Measurements from ENCODE around the gene CDK19. TPM values are rescaled to one million over a fixed set of nuclear protein-coding genes. Genes with fewer than 3 reads are reported as not detected.

CDK19 gene
- total RNA-seq, 4 donors from 2014 or later = 7.8 to 15.0 (median 9.8) TPM

- no peak for ATAC-seq (ENCODE audit: low FRiP score)
- no peak for DNase-seq (ENCODE audit: low spot score)
- no peak for TF ChIP-seq CTCF (IDR thresholded peaks at IDR 0.05)
These were observed 195.9 kb downstream of the CDK19 start for GRCh38 chr6:110619275-110619908.

- no peak for ATAC-seq (ENCODE audit: low FRiP score)
- TF ChIP-seq CTCF (IDR thresholded peaks at IDR 0.05) = no peak
- DNase-seq (ENCODE audit: low spot score) = no peak
These were observed 196.5 kb downstream of the CDK19 start for GRCh38 chr6:110618591-110619267.

DNA sequence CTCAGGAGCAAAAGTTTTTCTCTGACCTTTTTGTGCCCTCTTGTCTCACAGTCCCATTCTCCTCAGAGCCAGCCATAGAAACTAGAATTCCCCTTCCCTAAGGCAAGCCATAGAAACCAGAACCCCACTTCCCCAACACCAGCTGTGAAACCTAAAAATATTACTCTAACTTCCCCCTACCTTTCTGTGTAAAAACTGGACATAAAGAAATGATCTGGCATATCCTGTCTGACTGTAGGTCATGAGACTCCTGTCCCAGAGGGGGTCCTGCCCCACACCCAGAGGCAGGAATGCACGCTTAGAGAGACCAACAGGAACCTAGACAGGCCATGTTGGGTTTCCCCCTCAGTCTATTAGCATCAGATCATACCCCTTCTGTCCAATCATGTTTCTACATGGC lies 198.2 kb downstream of the CDK19 start:
- ATAC-seq (ENCODE audit: low FRiP score) (no peak), DNase-seq (ENCODE audit: low spot score) (no peak)
- TF ChIP-seq CTCF (IDR thresholded peaks at IDR 0.05) = no peak

GRCh38 chr6:110615722-110616121 lies 199.5 kb downstream of the CDK19 start:
- DNase-seq (ENCODE audit: low spot score) (no peak), ATAC-seq (ENCODE audit: low FRiP score) (no peak)
- TF ChIP-seq CTCF (IDR thresholded peaks at IDR 0.05) = no peak

DNA sequence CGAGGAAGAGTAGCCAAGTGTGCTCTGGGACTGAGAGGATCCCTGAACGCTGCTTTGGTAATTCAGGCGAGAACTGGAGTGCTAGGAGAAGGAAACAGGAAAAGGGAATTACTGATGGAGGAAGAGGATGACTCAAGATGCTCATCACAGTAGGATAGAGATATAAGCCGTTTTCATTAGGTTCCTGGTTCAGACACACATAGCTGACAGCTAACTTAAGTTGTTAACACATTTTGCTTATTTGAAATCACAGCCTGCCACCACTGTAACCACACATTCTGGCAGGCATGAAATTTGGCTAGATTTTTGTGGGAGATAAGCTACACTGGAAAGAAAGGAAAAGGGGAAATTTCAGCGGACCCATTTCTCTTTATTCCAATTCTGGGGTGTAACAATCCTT lies 200.7 kb downstream of the CDK19 start:
- ATAC-seq (ENCODE audit: low FRiP score) (no peak), DNase-seq (ENCODE audit: low spot score) (no peak)
- no peak for TF ChIP-seq CTCF (IDR thresholded peaks at IDR 0.05)

GRCh38 chr6:110614106-110614505 lies 201.2 kb downstream of the CDK19 start:
- DNase-seq (ENCODE audit: low spot score) = no peak
- no peak for ATAC-seq (ENCODE audit: low FRiP score)
- TF ChIP-seq CTCF (IDR thresholded peaks at IDR 0.05) = no peak

GRCh38 chr6:110613356-110613755 lies 201.9 kb downstream of the CDK19 start:
- no peak for TF ChIP-seq CTCF (IDR thresholded peaks at IDR 0.05)
- DNase-seq (ENCODE audit: low spot score) (no peak), ATAC-seq (ENCODE audit: low FRiP score) (no peak)
